Calu3 (cell line): ENCODE results near the gene STAG1. TPM values are rescaled to one million over a fixed set of nuclear protein-coding genes. Genes with fewer than 3 reads are reported as not detected.

Source experiments
- BruUV-seq: library from RNA; stranded (reverse); fragments of 400-500 nt; replicated peaks from 2 replicates; lab custom pipeline; 2021; lab: Mats Ljungman, UMichigan
- CTCF ChIA-PET: fragments of 300-600 bp; sonication (Branson Sonifier 250); formaldehyde crosslinking; loops from one replicate; lab custom pipeline; 2022; ENCODE audit warnings: antibody characterized with exemption; lab: Charles Lee
- DNase-seq: peaks from one replicate; pipeline ENCODE4 v3.0.0; 2022
- H3K27ac Mint-ChIP-seq: one replicate; pipeline ENCODE4 v1.8.0; 2022; ENCODE audit warnings: mixed read lengths; ENCODE audit not compliant: unreplicated experiment
- H3K27me3 Mint-ChIP-seq: one replicate; pipeline ENCODE4 v1.8.0; 2022; ENCODE audit warnings: mixed read lengths; ENCODE audit not compliant: unreplicated experiment
- H3K36me3 Mint-ChIP-seq: one replicate; pipeline ENCODE4 v1.8.0; 2022; ENCODE audit warnings: mild to moderate bottlenecking, moderate library complexity, mixed read lengths; ENCODE audit not compliant: insufficient read depth, unreplicated experiment
- H3K4me1 Mint-ChIP-seq: one replicate; pipeline ENCODE4 v1.8.0; 2022; ENCODE audit warnings: mild to moderate bottlenecking, low read depth, mixed read lengths; ENCODE audit not compliant: unreplicated experiment
- H3K4me3 Mint-ChIP-seq: one replicate; pipeline ENCODE4 v1.8.0; 2022; ENCODE audit warnings: mild to moderate bottlenecking, low read depth, moderate library complexity, mixed read lengths; ENCODE audit not compliant: unreplicated experiment
- H3K9me3 Mint-ChIP-seq: one replicate; pipeline ENCODE4 v1.8.0; 2022; ENCODE audit warnings: low read depth, mixed read lengths; ENCODE audit not compliant: unreplicated experiment
- intact Hi-C: fragments of 100-400 bp; cut with micrococcal nuclease; formaldehyde crosslinking; loops from one replicate; pipeline ENCODE4 v1.10.0; 2022; ENCODE audit not compliant: unreplicated experiment
- total RNA-seq: library from RNA; stranded (reverse); gene quantifications from 2 replicates; pipeline ENCODE4 v1.2.3, GENCODE V29; 2022
- TF ChIP-seq, protein P1 (sequence below): fragments of 200-600 bp; IDR thresholded peaks from one replicate; pipeline ENCODE4 v1.8.0; 2022; ENCODE audit warnings: antibody characterized with exemption; ENCODE audit not compliant: unreplicated experiment

The STAG1 gene
- total RNA-seq, 1 experiment from 2014 or later = 39.3 TPM

GRCh38 chr3:136755192-136755591 is 3.0 kb upstream of the STAG1 start:
- BruUV-seq = no TSS peak
- CTCF ChIA-PET = interaction anchor here (1.4 to 4.1 kb wide), 2 partner anchors 259 kb away, joined by 4 to 147 read pairs; no protein-coding TSS in a partner anchor
- no peak overlapping the region for H3K4me3 Mint-ChIP-seq
- TF ChIP-seq, protein P1, sequence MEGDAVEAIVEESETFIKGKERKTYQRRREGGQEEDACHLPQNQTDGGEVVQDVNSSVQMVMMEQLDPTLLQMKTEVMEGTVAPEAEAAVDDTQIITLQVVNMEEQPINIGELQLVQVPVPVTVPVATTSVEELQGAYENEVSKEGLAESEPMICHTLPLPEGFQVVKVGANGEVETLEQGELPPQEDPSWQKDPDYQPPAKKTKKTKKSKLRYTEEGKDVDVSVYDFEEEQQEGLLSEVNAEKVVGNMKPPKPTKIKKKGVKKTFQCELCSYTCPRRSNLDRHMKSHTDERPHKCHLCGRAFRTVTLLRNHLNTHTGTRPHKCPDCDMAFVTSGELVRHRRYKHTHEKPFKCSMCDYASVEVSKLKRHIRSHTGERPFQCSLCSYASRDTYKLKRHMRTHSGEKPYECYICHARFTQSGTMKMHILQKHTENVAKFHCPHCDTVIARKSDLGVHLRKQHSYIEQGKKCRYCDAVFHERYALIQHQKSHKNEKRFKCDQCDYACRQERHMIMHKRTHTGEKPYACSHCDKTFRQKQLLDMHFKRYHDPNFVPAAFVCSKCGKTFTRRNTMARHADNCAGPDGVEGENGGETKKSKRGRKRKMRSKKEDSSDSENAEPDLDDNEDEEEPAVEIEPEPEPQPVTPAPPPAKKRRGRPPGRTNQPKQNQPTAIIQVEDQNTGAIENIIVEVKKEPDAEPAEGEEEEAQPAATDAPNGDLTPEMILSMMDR = no peak
- peak overlapping the region; percentile 2 for H3K27ac Mint-ChIP-seq
- intact Hi-C loops = no loop called here
- H3K4me1 Mint-ChIP-seq = peaks cover 28% of the 10 kb centered on the region
- H3K36me3 Mint-ChIP-seq = peaks cover 38% of the 10 kb centered on the region
- no peak for DNase-seq
- H3K9me3 Mint-ChIP-seq = peaks cover 3% of the 10 kb centered on the region
- no peaks in the 10 kb centered on the region for H3K27me3 Mint-ChIP-seq

GRCh38 chr3:136753326-136753939 is 1.3 kb upstream of the STAG1 start:
- no peak for DNase-seq
- no peaks in the 10 kb centered on the region for H3K27me3 Mint-ChIP-seq
- no TSS peak for BruUV-seq
- H3K9me3 Mint-ChIP-seq = peaks cover 2% of the 10 kb centered on the region
- H3K4me1 Mint-ChIP-seq = peaks cover 44% of the 10 kb centered on the region
- peaks cover 40% of the 10 kb centered on the region for H3K36me3 Mint-ChIP-seq
- intact Hi-C loops = loop anchor here (1.0 to 5.0 kb wide), 6 partner anchors 65 to 679 kb away; partner anchors contain the start of genes IL20RB and MSL2
- H3K4me3 Mint-ChIP-seq = peak overlapping the region; percentile 73
- CTCF ChIA-PET = interaction anchor here (0.6 to 4.1 kb wide), 25 partner anchors 19 to 679 kb away, joined by 3 to 170 read pairs (median 7); partner anchors contain the start of genes IL20RB and NCK1
- peak overlapping the region; percentile 67 for H3K27ac Mint-ChIP-seq
- TF ChIP-seq, protein P1 = no peak

DNA sequence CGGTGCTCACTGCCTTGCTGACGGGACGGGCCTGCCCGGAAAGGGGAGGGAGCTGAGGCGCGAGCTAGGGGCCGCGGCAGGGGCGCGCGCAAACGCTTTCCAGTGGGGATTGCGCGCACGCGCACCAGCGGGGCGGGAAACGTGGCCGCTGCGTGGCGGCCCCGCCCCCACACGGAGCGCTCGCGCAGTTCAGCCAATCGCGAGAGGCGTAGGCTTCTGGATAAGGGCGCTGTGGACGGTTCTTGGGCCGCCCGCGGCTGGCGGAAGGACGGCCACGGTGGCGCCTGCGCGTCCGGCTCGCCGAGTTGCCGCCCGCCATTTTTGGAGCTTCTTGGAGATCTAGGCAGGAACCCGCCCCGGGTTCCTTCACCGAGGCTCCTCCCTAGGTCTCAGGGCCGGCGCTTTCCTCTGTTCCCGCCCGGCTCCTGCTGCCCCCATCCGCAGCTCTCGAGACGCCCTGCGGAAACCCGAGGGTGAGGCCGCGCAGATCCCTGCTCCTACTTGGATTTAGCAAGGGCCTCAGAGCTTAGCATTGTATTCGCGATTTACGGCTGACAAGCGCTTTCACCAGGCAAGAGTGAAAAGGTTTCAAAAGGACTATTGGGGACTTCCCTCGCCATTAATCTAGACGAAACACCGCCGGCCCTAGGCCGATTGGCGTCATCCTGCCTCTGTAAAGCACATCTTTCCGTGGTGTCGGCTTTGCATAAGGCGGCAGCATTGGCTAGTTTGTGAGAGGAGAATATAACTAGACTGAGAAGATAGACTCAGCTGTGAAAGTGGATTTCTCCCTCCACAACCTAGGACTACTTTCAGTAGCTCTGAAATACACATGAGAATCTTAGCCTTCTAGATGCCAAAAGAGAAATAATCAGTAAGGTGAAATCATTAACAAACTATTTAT is 496 bp upstream of the STAG1 start:
- H3K27me3 Mint-ChIP-seq = no peaks in the 10 kb centered on the region
- peaks cover 44% of the 10 kb centered on the region for H3K4me1 Mint-ChIP-seq
- CTCF ChIA-PET = interaction anchor here (0.5 to 4.1 kb wide), 86 partner anchors 10 to 862 kb away, joined by 3 to 170 read pairs (median 5); partner anchors contain the start of genes IL20RB, MSL2, NCK1 and SLC35G2
- H3K9me3 Mint-ChIP-seq = no peaks in the 10 kb centered on the region
- peaks cover 40% of the 10 kb centered on the region for H3K36me3 Mint-ChIP-seq
- TF ChIP-seq, protein P1 = no peak
- intact Hi-C loops = loop anchor here (1.0 to 5.0 kb wide), 8 partner anchors 66 to 678 kb away; partner anchors contain the start of genes IL20RB and MSL2
- H3K4me3 Mint-ChIP-seq = peak overlapping the region; percentile 73
- peak; percentile 100 for DNase-seq
- TSS peak; percentile 84 for BruUV-seq
- peak overlapping the region; percentile 67 for H3K27ac Mint-ChIP-seq
